T-helper 1 cell (primary cell): Measurements from ENCODE around the gene RXFP4.
A peak's percentile ranks its signal among the peaks of the same experiment; 100 is the strongest.
"Not testable (repeated sequence)": the region's sequence is repeated elsewhere in the genome, so short reads cannot be mapped to it uniquely, and the experiment has no call there.

Source experiments
- DNase-seq, 5 donors: peaks; one replicate each; pipeline ENCODE4 v3.0.0-alpha.2; 2012 to 2020
- total RNA-seq, 4 donors: gene quantifications; one replicate each; lab custom pipeline; 2026; lab: John Stamatoyannopoulos, UW

Gene RXFP4, protein sequence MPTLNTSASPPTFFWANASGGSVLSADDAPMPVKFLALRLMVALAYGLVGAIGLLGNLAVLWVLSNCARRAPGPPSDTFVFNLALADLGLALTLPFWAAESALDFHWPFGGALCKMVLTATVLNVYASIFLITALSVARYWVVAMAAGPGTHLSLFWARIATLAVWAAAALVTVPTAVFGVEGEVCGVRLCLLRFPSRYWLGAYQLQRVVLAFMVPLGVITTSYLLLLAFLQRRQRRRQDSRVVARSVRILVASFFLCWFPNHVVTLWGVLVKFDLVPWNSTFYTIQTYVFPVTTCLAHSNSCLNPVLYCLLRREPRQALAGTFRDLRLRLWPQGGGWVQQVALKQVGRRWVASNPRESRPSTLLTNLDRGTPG
- total RNA-seq, result 0 to 0.08 (median 0) reads per million in 4 donors

DNA sequence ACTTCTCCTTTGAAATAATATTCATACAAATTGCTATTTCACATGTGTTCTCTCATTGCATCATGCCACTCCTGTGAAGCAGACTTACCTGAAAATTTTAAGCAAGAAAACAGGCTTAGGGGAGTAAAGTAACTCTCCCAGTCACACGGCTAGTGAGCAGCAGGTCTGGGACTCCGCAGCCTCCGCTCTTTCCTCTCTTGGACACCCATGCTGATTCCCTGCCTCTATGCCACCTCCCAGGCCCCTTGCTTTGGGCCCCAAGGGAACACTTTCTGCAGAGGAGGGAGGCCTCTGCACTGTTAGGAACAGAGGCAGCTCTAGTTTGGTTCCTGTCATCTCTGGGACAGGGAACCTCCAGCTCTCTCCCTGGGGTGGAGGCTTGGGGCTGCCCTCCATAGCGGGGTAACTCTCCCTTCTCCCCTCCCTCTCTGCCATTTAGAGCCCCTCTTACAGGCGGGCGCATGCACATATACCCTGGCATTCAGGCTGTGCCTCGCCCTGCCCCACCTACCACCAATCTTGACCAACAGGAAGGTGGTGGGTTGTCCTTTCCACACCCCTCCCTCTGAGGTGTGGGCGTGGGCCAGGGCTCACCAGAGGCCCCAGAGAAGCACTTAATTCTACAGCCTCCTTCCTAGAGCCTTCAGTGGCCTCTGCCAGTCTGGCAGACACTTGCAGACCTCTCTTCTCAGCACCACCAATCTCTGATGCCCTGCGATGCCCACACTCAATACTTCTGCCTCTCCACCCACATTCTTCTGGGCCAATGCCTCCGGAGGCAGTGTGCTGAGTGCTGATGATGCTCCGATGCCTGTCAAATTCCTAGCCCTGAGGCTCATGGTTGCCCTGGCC is at the start of gene RXFP4:
RXFP4 (plus strand) TSS at position 646 of the 852 bp plus-strand sequence; CDS start at position 718, 72 bp downstream.
- peak in 1 of 5 donors; percentile 25 for DNase-seq

DNA sequence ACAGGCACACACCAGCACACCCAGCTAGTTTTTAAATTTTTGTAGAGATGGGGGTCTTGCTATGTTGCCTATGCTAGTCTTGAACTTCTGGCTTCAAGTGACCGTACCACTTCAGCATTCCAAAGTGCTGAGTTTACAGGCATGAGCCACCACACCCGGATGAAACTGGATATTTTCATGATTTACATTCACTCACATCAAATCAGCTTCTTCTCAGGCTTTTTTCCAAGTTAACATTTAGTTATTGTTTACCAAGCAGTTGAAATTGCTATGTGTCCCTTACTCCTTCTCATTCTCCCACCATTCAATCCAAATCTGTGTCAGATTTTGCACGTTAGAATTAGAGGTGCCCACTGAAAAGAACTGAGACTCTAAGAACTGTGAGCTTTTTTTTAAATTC is 48.6 kb upstream of the RXFP4 start:
- DNase-seq, result no peak

DNA sequence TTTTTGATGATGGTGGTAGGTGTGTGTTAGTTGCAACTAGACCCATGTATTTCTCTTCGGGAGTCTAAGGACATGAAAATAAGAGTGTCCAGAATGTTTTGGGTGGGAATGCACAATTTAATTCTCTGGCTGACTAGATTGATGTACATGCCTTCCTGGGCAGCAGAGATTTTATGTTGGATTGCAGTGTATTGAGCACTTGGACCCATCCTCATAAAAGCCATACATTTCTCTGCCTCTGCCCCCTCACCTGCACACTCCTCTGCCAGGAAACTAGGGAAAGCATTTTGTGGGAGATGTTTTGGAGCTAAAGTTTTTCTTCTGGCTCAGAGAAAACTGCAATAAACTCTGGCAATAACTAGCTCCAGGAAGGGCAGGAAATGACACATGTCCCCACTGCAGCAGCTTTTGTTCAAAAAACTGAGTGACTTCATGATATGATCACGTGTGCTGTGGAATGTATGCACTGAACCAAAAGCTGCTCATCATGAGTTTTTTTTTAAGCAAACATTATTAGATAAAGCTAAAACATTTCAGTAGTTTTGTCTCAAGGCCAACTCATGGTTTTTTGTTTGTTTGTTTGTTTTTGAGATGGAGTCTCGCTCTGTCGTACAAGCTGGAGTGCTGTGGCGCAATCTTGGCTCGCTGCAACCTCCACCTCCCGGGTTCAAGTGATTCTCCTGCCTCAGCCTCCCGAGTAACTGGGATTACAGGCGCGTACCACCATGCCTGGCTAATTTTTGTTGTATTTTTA is 47.9 kb upstream of the RXFP4 start:
- DNase-seq, result peak in 2 of 5 donors; percentile 10 to 58

DNA sequence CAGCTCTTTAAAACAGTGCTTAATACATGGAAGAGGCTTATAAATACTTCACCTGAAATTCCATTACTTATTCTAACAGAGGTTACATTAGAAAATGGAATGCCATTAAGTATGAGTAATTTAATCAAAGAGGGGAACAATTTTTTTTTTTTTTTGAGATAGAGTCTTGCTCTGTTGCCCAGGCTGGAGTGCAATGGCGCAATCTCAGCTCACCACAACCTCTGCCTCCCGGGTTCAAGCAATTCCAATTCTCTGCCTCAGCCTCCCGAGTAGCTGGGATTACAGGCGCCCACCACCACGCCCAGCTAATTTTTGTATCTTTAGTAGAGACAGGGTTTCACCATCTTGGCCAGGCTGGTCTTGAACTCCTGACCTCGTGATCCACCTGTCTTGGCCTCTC is 45.8 kb upstream of the RXFP4 start:
- not testable (repeated sequence) for DNase-seq

DNA sequence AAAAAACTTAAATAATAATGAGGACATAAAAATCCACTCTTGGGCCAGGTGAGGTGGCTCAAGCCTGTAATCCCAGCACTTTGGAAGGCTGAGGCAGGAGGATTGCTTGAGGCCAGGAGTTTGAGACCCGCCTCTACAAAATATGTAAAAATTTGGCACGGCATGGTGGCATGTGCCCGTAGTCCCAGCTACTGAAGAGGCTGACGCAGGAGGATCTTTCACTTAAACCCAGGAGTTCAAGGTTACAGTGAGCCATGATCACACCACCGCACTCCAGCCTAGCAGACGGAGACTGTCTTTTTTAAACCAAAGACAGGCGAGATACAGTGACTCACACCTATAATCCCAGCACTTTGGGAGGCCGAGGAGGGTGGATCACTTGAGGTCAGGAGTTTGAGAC is 45.0 kb upstream of the RXFP4 start:
- DNase-seq, result not testable (repeated sequence)

DNA sequence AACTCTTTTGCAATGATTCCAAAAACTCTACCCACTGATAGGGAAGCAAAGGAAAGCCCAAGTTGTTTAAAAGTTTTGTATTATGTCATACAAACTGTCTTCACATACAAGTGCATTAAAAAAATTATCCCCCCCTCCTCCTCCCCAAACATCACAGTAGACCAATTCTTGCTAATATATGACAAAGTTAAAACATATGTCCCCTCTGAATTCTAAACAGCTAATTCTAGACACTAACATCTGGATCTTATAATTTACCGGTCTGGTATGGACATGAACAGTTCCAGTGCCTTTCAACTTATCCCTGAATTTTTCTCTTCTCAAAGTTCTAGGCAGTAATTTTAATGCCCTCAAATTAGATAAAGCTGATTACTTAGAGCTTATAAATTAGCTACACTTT is 43.7 kb upstream of the RXFP4 start:
- DNase-seq, result no peak

DNA sequence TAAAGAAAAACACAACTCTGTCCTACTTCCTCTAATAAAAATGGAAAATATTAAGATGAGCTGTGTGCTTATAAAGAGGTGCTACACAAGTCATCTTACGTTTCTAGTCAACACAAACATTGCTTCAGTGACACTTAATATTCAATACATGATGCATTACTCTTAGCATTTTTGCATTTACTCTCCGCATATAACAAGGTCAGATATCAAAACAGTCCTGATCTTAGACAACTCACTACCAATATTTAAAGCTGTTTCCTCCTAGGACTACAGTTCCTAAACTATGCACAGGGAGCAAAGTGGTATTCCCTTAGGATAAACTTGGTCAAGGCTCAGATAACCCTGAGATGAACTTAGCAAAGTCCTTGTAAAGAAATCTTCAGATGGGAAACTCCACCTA is 42.5 kb upstream of the RXFP4 start:
- no peak for DNase-seq

DNA sequence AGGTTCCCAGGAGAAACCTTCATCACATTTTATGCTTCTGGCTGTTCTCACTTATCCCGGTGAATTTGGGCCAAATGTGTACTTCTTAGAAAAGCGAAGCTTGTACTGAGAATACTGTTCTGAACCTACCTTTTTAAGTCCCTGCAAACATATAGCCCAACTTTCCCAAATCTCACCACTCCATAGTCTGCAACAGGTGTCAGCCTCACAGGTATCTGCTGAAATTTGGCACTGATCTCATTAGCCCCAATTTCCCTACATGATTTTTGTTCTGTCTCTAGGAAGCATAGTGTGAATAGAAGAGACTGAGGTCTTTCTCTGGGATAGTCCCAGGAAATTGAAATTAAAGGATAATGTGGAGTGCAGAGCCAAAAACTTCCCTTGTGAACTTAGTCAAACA is 41.8 kb upstream of the RXFP4 start:
- DNase-seq, result no peak

DNA sequence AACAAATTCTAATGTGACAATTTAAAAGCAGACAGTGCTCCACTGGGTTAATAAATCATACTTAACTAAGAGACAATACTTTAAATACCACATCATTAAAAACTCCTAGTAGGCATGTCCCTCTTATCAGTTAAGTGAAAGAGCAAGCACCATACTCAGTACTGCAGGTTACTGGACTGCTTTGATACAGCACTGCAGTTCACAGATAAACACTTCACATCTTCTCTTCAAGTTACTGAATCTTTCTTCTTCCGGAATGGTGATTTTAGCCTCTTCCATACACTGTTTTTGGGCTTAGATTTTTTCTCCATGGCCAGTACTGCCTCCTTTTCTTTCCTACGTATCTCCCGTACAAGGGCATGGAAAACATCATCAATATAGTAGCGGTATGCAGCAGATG is 41.3 kb upstream of the RXFP4 start:
- no peak for DNase-seq

DNA sequence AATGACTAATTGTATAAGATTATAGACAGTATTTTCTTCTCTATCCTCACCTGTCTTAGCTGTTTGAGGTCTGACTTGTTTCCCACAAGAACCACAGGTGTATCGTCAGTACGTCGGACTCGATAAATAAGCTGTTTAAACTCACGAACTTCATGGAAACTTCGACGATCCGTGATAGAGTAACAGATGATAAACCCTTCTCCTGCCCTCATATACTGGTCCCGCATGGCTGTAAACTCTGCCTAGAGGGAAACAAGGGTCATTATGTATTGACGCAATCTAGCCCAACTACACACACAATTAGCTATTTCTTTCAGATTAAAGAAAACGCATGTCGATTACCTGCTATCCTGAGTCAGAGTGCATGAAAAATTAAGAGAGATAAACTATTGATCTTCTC is 37.2 kb upstream of the RXFP4 start:
- no peak for DNase-seq

DNA sequence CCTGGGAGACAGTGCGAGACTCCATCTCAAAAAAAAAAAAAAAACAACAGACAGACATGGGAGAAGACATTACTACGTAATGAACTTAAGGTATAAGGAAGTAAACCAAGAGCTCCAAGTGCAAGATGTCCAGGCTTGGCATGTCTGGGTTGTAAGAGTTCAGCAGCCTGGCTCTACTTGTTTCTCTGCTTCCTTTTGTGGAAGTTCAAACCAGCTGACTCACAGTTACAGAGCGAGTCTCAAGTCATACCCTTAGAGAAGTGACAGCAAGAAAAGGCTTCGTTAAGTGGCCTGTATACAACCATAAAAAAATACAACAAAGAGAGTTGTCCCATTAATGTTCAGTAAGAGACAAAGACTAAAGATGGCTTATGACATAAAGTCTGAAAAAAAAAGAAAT is 31.5 kb upstream of the RXFP4 start:
- peak in 1 of 5 donors; percentile 20 for DNase-seq

DNA sequence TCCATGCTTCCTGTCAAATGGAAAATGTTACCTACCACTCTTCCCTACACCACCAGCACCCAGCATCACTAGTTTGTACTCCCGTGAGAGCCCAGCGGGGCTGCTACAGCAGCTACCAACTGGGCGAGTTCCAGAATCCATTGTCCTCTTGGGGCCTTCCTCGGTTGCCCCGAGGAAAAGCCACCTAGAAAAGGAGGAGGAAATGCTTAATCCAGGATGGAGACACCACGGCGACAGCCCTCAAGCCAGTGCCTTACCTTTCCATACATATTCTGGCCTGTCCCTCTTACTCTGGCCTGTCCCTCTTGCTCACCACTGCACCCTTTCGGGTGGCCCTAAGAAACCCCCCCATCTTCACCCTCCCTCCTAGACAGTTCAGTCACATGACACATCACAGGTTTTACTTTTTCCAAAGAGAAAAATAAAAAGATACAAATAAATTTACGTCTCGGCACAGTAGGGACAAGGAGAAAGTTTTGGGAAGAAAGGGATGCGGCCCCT is 30.8 kb upstream of the RXFP4 start:
- DNase-seq, result peak in 1 of 5 donors; percentile 23

DNA sequence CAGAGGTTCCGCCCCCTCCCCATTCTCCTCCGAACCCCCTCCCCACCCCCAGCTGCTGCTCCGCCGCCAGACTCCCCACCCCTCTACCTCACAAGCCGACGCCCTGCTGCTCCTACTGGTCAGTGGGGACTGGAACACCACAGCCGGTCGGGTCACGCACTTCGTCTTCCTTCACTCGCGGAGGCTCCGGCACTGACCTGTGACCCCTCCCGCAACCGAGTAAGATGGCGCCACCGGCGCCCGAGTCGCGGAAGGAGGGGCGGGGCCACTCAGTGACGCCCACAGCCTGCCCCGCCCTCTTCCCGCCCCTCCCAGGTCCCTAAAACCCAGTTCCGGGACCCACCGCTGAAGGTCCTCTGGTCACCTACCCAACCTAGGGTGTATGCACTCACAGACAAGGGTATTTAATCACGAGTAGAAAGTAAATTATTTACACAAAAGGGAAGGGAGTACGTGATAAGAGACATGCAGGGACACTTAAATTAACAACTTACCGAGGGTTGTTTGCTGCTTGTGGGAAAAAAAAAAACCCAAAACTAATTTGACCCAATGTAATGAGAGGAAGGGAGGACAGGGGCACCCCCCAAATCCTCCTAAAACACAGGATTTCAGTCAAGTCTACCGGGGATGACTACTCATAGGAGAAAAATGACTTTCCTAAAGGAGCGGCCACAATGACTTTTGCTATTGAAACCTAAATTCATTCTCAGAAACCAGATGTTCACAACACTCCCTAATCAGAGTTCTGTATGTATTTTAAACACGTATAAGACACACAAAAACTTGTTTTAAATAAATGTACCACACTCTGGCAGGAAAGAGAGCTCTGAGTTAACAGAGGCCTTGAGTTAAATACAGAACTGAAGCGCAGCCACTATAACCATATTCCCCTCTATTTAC is 30.0 kb upstream of the RXFP4 start, which contains the start of gene RIT1:
RIT1 (minus strand) TSS at position 194 of the 900 bp plus-strand sequence. CDS start 588 bp downstream, outside the sequence.
- DNase-seq, result peak; percentile 80 to 89 (median 84)

DNA sequence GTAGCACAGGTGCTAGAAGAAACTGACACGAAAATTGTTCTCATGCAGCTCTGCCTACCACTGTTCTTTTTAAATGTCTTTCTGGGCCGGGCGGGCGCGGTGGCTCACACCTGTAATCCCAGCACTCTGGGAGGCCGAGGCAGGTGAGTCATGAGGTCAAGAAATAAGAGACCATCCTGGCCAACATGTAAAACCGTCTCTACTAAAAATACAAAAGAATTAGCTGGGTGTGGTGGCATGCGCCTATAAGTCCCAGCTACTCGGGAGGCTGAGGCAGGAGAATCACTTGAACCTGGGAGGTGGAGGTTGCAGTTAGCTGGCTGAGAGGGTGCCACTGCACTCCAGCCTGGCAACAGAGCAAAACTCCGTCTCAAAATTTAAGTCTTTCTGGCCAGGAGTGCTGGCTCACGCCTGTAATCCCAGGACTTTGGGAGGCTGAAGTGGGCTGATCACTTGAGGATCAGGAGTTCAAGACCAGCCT is 29.3 kb upstream of the RXFP4 start:
- no peak for DNase-seq

DNA sequence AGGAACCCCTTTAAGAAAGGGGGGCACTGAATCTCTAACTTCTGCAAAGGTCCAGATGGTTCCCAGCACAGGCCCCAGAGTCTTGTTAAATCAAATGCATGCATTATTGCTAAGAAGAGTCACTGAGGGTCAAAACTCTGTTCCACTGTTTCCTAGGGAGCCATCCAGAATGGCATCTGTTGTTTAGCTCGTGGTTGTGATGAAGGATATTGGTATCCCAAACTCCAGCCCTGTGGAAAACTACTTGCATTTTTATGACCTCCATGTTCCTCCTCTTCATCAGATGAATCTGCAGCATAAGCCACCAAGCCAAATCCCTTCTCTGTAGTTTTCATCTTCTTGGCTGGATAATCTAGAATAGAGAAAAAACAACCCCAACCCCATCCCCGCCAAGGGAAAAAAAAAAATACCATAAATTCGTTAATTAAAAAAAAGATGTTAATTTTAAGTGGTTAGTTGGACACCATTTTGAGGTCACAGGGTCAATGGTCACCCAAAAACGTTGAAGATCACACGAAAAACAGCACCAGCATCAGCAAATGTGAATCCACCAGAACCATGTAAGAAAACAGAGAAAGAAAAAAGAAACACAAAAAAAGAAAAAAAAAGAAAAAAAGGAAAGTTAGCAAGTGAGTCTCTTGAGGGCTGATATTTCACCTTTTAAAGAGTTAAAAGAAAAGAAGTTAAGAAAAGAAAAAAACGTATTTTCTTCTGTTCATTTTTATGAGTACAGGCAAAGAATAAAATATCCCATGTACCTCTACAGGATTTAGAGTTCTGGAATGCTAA is 27.3 kb upstream of the RXFP4 start:
- DNase-seq, result no peak

DNA sequence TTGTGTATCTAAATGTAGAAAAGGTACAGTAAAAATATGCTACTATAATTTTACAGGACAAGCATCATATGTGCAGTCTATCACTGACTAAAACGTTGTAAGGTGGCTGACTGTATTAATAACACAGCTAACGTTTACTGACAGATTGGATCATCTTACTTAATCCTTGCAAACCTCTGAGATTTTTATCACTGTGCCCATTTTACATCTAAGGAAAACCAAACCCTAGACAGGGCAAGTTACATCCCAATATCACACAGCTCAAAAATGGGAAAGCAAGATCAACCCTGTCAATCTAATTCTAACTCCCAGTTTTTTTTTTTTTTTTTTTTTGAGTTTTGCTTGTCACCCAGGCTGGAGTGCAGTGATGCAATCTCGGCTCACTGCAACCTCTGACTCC is 22.8 kb upstream of the RXFP4 start:
- DNase-seq, result no peak

DNA sequence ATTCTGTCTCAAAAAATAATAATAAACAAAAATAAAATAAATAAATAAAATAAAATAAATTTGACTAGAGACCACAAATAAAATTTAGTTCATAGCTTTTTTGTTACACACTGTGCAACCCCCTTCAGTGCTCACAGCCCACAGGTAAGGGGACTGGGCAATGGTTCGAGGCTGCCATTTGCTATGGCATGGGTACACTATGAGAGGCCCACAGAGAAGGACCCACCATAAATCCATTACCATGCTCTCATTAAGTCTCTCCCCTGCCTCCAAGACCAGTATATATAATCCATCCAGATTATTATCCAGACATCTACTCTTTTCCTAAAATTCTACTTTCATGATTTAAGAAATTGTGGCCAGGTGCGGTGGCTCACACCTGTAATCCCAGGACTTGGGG is 21.6 kb upstream of the RXFP4 start:
- DNase-seq, result no peak

DNA sequence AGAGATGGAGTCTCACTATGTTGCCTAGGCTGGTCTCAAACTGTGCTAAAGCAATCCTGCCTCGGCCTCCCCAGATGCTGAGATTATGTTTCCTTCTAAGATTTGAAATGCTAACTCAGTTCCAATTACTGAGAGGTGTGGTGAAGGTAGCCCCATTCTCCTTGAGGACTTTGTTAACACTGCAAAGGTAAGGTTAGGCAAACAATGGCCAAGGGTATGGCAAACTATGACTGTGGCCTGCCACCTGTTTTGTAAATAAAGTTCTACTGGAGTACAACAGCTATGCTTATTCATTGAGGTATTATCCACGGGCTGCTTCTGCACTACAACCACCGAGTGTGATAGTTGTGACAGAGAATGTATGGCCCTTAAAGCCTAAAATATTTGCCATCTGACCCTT is 20.7 kb upstream of the RXFP4 start:
- DNase-seq, result no peak

DNA sequence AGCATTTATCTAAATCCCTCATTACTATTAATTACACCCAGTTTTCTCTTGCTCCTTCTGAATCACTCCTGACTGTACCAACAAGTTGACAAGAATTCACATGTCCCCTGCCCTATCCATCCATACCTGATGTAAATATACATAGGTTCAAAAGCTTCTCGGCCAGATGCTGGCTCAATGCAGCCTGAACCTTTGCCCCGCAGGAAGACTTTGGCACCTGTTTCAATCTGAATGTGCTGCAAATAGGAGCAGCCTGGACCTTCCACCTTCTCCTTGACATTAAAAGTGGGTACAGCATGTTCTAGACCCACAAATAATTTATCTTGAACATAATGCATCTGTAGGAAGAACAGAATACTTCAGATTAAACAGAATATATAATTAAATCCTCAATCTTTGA is 15.9 kb upstream of the RXFP4 start:
- DNase-seq, result no peak

DNA sequence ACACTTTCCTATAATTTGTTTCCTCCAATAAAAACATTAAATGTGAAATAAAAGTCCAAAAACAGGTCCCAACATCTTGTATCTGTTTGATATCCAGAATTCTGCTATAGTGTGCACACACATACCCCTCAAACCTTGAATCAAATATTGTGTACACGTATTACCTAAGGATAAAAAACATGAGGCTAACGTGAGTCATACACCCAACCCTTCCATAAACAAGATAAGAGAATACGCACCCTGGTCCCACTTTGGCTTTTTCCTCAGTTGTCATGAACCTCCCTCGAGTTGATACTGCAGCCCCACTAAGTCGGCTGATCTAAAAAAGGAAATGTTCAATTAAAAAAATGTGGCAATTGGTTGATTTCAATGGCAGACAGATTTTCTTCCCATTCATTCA is 12.4 kb upstream of the RXFP4 start:
- no peak for DNase-seq

DNA sequence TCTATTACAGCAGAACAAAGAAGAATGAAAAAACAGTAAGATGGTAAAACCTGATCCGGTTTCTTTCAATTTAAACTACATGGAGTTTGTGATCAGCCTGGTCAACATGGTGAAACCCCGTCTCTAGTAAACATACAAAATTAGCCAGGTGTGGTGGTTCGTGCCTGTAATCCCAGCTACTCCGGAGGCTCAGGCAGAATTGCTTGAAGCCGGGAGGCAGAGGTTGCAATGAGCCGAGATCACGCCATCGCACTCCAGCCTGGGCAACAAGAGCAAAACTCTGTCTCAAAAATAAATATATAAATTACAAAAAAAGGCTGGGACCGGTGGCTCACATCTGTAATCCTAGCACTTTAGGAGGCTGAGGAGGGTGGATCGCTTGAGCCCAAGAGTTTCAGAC is 10.7 kb upstream of the RXFP4 start:
- not testable (repeated sequence) for DNase-seq
